A549 (cell line): ENCODE results near the gene SLC25A11.

Experiments used
- BHLHE40 ChIP-seq: IDR thresholded peaks from 2 replicates; pipeline ENCODE4 v1.6.1; 2012; ENCODE audit warnings: low read depth, low read length, inconsistent platforms
- CTCF ChIP-seq: fragments of >200 bp; sonication (Bioruptor Twin); formaldehyde crosslinking; IDR thresholded peaks from 3 replicates; pipeline ENCODE4 v1.5.1; 2016
- EP300 ChIP-seq, 2 experiments: fragments of >200 bp; sonication (Bioruptor Twin); formaldehyde crosslinking; IDR thresholded peaks; 2 replicates in 1 of 2; 3 replicates in 1 of 2; pipeline ENCODE4 v1.6.1; 2016 to 2017
- KDM1A ChIP-seq: fragments of 200-600 bp; sonication (generic); IDR thresholded peaks from 2 replicates; pipeline ENCODE4 v1.6.1; 2016; ENCODE audit warnings: low read depth, mild to moderate bottlenecking
- POLR2AphosphoS2 ChIP-seq: conservative IDR thresholded peaks from 2 replicates; pipeline ENCODE4 v1.6.1; 2012; ENCODE audit warnings: low read length, improper control_type of control experiment, inconsistent platforms
- RAD21 ChIP-seq, 2 experiments: fragments of >200 bp in 1 of 2; sonication (Bioruptor Twin) in 1 of 2; formaldehyde crosslinking in 1 of 2; IDR thresholded peaks in 1 of 2; conservative IDR thresholded peaks in 1 of 2; 2 replicates in 1 of 2; 3 replicates in 1 of 2; pipeline ENCODE4 v1.6.1; 2012 to 2018; ENCODE audit warnings: inconsistent platforms in 1 of 2
- ZC3H11A ChIP-seq: fragments of 450-650 bp; IDR thresholded peaks from 2 replicates; pipeline ENCODE4 v1.6.1; 2014; ENCODE audit warnings: antibody characterized with exemption, mild to moderate bottlenecking
- ZFP36 ChIP-seq: fragments of 450-650 bp; IDR thresholded peaks from 2 replicates; pipeline ENCODE4 v1.6.1; 2014; ENCODE audit warnings: borderline replicate concordance; ENCODE audit not compliant: partially characterized antibody
- TF ChIP-seq, protein P1 (sequence below): fragments of 200-600 bp; sonication (generic); IDR thresholded peaks from 2 replicates; pipeline ENCODE4 v1.6.1; 2016; ENCODE audit warnings: antibody characterized with exemption, mild to moderate bottlenecking, moderate library complexity

GRCh38 chr17:4900231-4901107, 39.4 kb downstream of the SLC25A11 start:
- no peak for TF ChIP-seq CTCF
- no peak for TF ChIP-seq KDM1A
- no peak for TF ChIP-seq RAD21 (conservative IDR thresholded peaks at IDR 0.05 in 1 of 2, IDR thresholded peaks at IDR 0.05 in 1 of 2)
- TF ChIP-seq, protein P1, sequence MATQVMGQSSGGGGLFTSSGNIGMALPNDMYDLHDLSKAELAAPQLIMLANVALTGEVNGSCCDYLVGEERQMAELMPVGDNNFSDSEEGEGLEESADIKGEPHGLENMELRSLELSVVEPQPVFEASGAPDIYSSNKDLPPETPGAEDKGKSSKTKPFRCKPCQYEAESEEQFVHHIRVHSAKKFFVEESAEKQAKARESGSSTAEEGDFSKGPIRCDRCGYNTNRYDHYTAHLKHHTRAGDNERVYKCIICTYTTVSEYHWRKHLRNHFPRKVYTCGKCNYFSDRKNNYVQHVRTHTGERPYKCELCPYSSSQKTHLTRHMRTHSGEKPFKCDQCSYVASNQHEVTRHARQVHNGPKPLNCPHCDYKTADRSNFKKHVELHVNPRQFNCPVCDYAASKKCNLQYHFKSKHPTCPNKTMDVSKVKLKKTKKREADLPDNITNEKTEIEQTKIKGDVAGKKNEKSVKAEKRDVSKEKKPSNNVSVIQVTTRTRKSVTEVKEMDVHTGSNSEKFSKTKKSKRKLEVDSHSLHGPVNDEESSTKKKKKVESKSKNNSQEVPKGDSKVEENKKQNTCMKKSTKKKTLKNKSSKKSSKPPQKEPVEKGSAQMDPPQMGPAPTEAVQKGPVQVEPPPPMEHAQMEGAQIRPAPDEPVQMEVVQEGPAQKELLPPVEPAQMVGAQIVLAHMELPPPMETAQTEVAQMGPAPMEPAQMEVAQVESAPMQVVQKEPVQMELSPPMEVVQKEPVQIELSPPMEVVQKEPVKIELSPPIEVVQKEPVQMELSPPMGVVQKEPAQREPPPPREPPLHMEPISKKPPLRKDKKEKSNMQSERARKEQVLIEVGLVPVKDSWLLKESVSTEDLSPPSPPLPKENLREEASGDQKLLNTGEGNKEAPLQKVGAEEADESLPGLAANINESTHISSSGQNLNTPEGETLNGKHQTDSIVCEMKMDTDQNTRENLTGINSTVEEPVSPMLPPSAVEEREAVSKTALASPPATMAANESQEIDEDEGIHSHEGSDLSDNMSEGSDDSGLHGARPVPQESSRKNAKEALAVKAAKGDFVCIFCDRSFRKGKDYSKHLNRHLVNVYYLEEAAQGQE, result no peak
- no peak for TF ChIP-seq EP300 (IDR thresholded peaks at IDR 0.05)
- TF ChIP-seq ZFP36, result no peak
- TF ChIP-seq POLR2AphosphoS2, result no peak
- TF ChIP-seq BHLHE40, result no peak
- no peak for TF ChIP-seq ZC3H11A
